ENCODE results near the gene IFIT1B.
"Not testable (repeated sequence)": the region's sequence is repeated elsewhere in the genome, so short reads cannot be mapped to it uniquely, and the experiment has no call there.

IFIT1B gene

GRCh38 chr10:89377705-89378637 lies at the start of gene IFIT1B:
TSS of gene IFIT1B (plus strand) at chr10:89378056. CDS start at chr10:89378136, 80 bp downstream.
- DNase-seq: no peak

- no peak for DNase-seq
Observed at GRCh38 chr10:89329151-89329550, 48.7 kb upstream of the IFIT1B start.

GRCh38 chr10:89330014-89330413 lies 47.8 kb upstream of the IFIT1B start:
- DNase-seq: not testable (repeated sequence)

- no peak for DNase-seq
Observed at GRCh38 chr10:89330537-89331212, 47.2 kb upstream of the IFIT1B start.

- not testable (repeated sequence) for DNase-seq
Observed at GRCh38 chr10:89331487-89332122, 46.3 kb upstream of the IFIT1B start.

- peak; percentile 30 for DNase-seq
Observed at GRCh38 chr10:89332123-89332633, 45.7 kb upstream of the IFIT1B start.

- DNase-seq: no peak
Observed at GRCh38 chr10:89335226-89335625, 42.6 kb upstream of the IFIT1B start.

GRCh38 chr10:89336241-89336640 lies 41.6 kb upstream of the IFIT1B start:
- DNase-seq: no peak

- DNase-seq: peak; percentile 61
Observed at GRCh38 chr10:89337484-89337883, 40.4 kb upstream of the IFIT1B start.

- DNase-seq: no peak
Observed at GRCh38 chr10:89338713-89339112, 39.1 kb upstream of the IFIT1B start.

GRCh38 chr10:89339875-89340274 lies 38.0 kb upstream of the IFIT1B start:
- DNase-seq: no peak

- no peak for DNase-seq
Observed at GRCh38 chr10:89341649-89342048, 36.2 kb upstream of the IFIT1B start.

- DNase-seq: no peak
Observed at GRCh38 chr10:89342206-89342958, 35.5 kb upstream of the IFIT1B start.

- no peak for DNase-seq
Observed at GRCh38 chr10:89343089-89343767, 34.6 kb upstream of the IFIT1B start.

- DNase-seq: no peak
Observed at GRCh38 chr10:89344156-89344555, 33.7 kb upstream of the IFIT1B start.

GRCh38 chr10:89345367-89346000 lies 32.4 kb upstream of the IFIT1B start:
- no peak for DNase-seq

- no peak for DNase-seq
Observed at GRCh38 chr10:89346405-89347254, 31.2 kb upstream of the IFIT1B start.

- DNase-seq: no peak
Observed at GRCh38 chr10:89347701-89348457, 30.0 kb upstream of the IFIT1B start.

GRCh38 chr10:89348481-89348880 lies 29.4 kb upstream of the IFIT1B start:
- no peak for DNase-seq

- no peak for DNase-seq
Observed at GRCh38 chr10:89348975-89349374, 28.9 kb upstream of the IFIT1B start.
